SU-DHL-6 (cell line): ENCODE measurements around the gene DIPK1B.

Experiments
- CTCF ChIP-seq: fragments of 200-600 bp; sonication (generic); IDR thresholded peaks from one replicate; pipeline ENCODE4 v1.5.1; 2017; ENCODE audit warnings: antibody characterized with exemption, mild to moderate bottlenecking, low read length, moderate library complexity; ENCODE audit not compliant: insufficient read depth, poor library complexity, severe bottlenecking
- EZH2phosphoT487 ChIP-seq: fragments of 200-600 bp; sonication (generic), shearing (Covaris generic); conservative IDR thresholded peaks from 2 replicates; pipeline ENCODE4 v1.6.1; 2018; ENCODE audit warnings: mild to moderate bottlenecking, antibody characterized with exemption, low read length, moderate library complexity, mixed read lengths

- TF ChIP-seq CTCF (no peak), EZH2phosphoT487 (no peak)
Observed at GRCh38 chr9:136720251-136720897, 8.0 kb downstream of the DIPK1B start.
